ENCODE data around the gene CHD1L. TPM values are rescaled to one million over a fixed set of nuclear protein-coding genes. Genes with fewer than 3 reads are reported as not detected.

CHD1L gene
- total and polyA plus RNA-seq, 2 donors (not counting 3 experiments of a cell fraction or from before 2014, with no cell fraction given) = 12.3 to 33.8 TPM

DNA sequence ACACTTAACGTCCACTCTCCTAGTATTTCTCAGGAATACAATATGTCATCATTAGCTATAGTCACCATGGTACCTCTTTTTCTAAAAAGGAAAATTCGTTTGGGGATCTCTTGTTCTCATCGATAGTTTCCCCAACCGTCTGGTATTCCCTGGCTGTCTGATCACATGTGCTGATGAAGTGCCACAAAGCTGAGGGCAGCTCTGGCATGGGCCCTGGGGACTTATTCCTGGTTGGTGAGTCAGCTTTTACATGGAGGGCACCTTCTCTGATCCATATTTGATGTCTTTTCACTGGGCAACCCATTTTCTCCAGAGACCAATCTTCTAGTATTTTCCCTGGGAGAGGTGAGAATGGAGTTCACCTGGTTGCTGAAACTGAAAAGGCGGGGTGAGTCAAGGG is 39.5 kb downstream of the CHD1L start:
- no peak overlapping the region for H3K9ac ChIP-seq (replicated peaks; ENCODE audit: extremely low read depth, insufficient read depth, low read length)
- H3K27me3 ChIP-seq (ENCODE audit: control insufficient read depth in 2 of 2, insufficient read depth in 2 of 2, low read length in 2 of 2) = no peaks in the 10 kb centered on the region
- DNase-seq (ENCODE audit: low read depth, low spot score) (no peak), FAIRE-seq (no peak)
- H3K4me3 ChIP-seq (replicated peaks in 1 of 3; ENCODE audit: insufficient read depth in 1 of 3, low read depth in 1 of 3, low read length in 3 of 3) = no peak overlapping the region
- no peaks in the 10 kb centered on the region for H3K79me2 ChIP-seq (ENCODE audit: control insufficient read depth, insufficient read depth, low read length)
- no TSS peak for BruUV-seq (replicated peaks)
- ChIA-PET POLR2A (no interaction called here), CTCF (interaction anchor here (0.7 to 0.8 kb wide), 2 partner anchors 9 to 108 kb away, joined by 3 to 5 read pairs; no protein-coding TSS in a partner anchor)
- H3K9me1 ChIP-seq (replicated peaks; ENCODE audit: control insufficient read depth, extremely low read depth, insufficient read depth, low read length) = no peaks in the 10 kb centered on the region
- H3K36me3 ChIP-seq (ENCODE audit: control insufficient read depth in 2 of 2, extremely low read depth in 1 of 2, insufficient read depth in 2 of 2, low read length in 2 of 2) = peaks cover 7 to 8% of the 10 kb centered on the region in 2 experiments
- H3K4me1 ChIP-seq (ENCODE audit: control insufficient read depth, extremely low read depth, insufficient read depth, low read length) = no peaks in the 10 kb centered on the region
- no peak overlapping the region for H2AFZ ChIP-seq (ENCODE audit: low read depth, low read length)
- H3K9me3 ChIP-seq (replicated peaks; ENCODE audit: control insufficient read depth, insufficient read depth, low read length) = no peaks in the 10 kb centered on the region
- TF ChIP-seq FOS (IDR thresholded peaks at IDR 0.05; ENCODE audit: borderline replicate concordance, insufficient read depth, low read length) (no peak), GATA2 (IDR thresholded peaks at IDR 0.05; ENCODE audit: insufficient read depth, insufficient read length, low read depth, low read length) (no peak), POLR2A (IDR thresholded peaks at IDR 0.05; ENCODE audit: low read depth, low read length) (no peak), JUN (IDR thresholded peaks at IDR 0.05; ENCODE audit: borderline replicate concordance, insufficient read depth, insufficient read length, low read depth) (no peak), POLR2AphosphoS5 (IDR thresholded peaks at IDR 0.05; ENCODE audit: insufficient read depth, low read depth, low read length) (no peak), EZH2 (IDR thresholded peaks at IDR 0.05; ENCODE audit: borderline replicate concordance, low read depth, low read length, severe bottlenecking) (no peak), MYC (IDR thresholded peaks at IDR 0.05; ENCODE audit: low read depth, low read length) (no peak)
- TF ChIP-seq, protein P1, sequence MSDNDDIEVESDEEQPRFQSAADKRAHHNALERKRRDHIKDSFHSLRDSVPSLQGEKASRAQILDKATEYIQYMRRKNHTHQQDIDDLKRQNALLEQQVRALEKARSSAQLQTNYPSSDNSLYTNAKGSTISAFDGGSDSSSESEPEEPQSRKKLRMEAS (IDR thresholded peaks at IDR 0.05; ENCODE audit: insufficient read depth, insufficient read length) = no peak
- TF ChIP-seq, protein P2, sequence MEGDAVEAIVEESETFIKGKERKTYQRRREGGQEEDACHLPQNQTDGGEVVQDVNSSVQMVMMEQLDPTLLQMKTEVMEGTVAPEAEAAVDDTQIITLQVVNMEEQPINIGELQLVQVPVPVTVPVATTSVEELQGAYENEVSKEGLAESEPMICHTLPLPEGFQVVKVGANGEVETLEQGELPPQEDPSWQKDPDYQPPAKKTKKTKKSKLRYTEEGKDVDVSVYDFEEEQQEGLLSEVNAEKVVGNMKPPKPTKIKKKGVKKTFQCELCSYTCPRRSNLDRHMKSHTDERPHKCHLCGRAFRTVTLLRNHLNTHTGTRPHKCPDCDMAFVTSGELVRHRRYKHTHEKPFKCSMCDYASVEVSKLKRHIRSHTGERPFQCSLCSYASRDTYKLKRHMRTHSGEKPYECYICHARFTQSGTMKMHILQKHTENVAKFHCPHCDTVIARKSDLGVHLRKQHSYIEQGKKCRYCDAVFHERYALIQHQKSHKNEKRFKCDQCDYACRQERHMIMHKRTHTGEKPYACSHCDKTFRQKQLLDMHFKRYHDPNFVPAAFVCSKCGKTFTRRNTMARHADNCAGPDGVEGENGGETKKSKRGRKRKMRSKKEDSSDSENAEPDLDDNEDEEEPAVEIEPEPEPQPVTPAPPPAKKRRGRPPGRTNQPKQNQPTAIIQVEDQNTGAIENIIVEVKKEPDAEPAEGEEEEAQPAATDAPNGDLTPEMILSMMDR (IDR thresholded peaks at IDR 0.05; ENCODE audit: extremely low read depth in 1 of 2, insufficient read depth in 1 of 2, low read depth in 1 of 2, low read length in 2 of 2) = no peak
- no peak overlapping the region for H3K27ac ChIP-seq (ENCODE audit: insufficient read depth, low read depth, low read length)
- dilution Hi-C loops (cut with MboI; ENCODE audit: extremely low pct_ligation_motif_present, low sequenced_read_pairs) (no loop called here), intact Hi-C loops (cut with micrococcal nuclease) (no loop called here)
- H4K20me1 ChIP-seq (replicated peaks; ENCODE audit: control insufficient read depth, extremely low read depth, insufficient read depth, low read length) = no peaks in the 10 kb centered on the region
- no peak overlapping the region for H3K4me2 ChIP-seq (ENCODE audit: insufficient read depth, low read length)

All from endothelial cell of umbilical vein (primary cell).